HG02763 (cell line): ENCODE results near the gene DTNB.
"Not testable (repeated sequence)": the region's sequence is repeated elsewhere in the genome, so short reads cannot be mapped to it uniquely, and the experiment has no call there.

Experiments
- ATAC-seq: cut with Tn5 transposase; IDR thresholded peaks from one replicate; pipeline ENCODE4 v1.9.1; 2021; ENCODE audit warnings: mild to moderate bottlenecking, moderate library complexity; ENCODE audit not compliant: unreplicated experiment

DTNB gene

GRCh38 chr2:25684577-25685473 lies 11.4 kb upstream of the DTNB start:
- no peak for ATAC-seq

DNA sequence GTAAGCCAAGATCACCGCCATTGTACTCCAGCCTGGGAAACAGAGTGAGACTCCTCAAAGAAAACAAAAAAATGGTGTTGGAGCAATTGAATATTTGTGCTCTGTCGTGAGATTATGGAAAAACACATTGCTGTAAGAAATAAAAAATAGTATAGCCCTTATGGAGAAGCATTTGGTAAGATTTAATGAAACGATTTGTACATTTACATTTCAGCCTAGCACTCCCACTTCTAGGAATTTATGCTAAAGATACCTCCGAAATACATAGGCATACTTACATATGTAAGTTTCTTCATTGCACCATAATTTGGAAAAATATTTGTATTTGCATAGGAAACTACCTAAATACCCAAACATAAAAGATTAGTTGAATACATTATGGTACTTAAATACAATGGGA lies 8.7 kb upstream of the DTNB start:
- no peak for ATAC-seq

DNA sequence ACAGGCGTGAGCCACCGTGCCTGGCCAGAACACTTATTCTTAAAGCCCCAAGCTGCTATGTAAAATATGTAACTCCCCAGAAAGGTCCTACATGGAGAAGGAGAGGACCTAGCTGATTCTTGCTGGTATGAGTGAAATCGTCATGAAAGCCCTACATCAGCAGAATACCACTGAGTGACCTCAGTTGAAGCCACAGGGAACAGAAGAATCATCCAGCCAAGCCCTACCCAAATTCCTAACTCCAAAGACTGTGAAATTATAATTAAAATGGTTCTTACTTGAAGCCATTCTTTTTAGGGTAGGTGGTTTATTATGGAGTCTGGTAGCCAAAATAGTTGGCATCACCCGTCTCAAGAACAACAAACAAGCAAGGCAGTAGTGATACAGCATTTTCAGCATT lies 4.5 kb upstream of the DTNB start:
- no peak for ATAC-seq

DNA sequence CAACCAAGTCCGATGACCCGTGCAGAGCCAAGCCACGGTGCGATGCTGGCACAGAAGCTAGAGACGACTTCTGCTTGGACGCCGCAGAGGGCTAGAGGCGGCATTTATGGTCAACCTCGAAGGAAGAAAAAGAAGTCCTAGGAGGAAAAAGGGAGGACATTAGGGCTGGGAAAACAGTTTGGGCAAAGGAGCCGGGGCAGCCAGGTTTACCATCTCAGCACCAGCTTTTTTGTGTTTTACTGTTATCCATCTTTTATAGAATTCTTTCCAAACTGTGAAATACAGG lies 643 bp upstream of the DTNB start:
- ATAC-seq: no peak

- peak; percentile 38 for ATAC-seq
Measured at GRCh38 chr2:25672494-25673299, 680 bp downstream of the DTNB start.

- ATAC-seq: no peak
Measured at GRCh38 chr2:25671622-25672021, 1.8 kb downstream of the DTNB start.

GRCh38 chr2:25669520-25669919 lies 3.9 kb downstream of the DTNB start:
- ATAC-seq: no peak

GRCh38 chr2:25666218-25666617 lies 7.2 kb downstream of the DTNB start:
- no peak for ATAC-seq

DNA sequence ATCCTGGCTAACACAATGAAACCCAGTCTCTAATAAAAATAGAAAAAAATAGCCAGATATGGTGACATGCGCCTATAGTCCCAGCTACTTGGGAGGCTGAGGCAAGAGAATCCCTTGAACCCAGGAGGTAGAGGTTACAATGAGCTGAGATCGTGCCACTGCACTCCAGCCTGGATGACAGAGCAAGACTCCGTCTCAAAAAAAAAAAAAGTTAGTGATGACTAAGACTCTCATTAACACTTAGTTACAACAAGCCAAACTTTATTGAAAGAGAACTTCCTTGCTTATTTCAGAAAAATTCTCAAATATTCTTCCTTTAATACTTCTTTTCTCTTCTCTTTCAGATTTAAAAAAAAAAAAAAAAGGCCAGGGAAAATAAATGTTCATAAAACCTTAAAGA lies 7.9 kb downstream of the DTNB start:
- not testable (repeated sequence) for ATAC-seq

DNA sequence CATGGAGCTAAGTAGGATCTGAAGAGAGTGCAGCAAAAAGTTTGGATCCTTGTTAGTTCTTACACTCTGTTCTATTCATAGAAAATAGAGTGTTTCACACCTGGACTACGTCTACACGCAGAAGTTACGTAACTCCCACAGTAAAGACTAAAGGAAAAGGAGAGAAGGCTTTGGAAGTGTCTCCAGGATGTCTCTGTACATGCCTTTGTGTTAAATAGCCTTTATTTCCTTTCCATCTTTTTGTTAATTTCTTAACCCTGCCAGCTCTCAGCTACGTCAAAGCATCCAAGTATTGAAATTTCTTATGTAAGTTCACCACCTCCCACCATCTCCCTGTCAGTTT lies 8.4 kb downstream of the DTNB start:
- ATAC-seq: no peak

DNA sequence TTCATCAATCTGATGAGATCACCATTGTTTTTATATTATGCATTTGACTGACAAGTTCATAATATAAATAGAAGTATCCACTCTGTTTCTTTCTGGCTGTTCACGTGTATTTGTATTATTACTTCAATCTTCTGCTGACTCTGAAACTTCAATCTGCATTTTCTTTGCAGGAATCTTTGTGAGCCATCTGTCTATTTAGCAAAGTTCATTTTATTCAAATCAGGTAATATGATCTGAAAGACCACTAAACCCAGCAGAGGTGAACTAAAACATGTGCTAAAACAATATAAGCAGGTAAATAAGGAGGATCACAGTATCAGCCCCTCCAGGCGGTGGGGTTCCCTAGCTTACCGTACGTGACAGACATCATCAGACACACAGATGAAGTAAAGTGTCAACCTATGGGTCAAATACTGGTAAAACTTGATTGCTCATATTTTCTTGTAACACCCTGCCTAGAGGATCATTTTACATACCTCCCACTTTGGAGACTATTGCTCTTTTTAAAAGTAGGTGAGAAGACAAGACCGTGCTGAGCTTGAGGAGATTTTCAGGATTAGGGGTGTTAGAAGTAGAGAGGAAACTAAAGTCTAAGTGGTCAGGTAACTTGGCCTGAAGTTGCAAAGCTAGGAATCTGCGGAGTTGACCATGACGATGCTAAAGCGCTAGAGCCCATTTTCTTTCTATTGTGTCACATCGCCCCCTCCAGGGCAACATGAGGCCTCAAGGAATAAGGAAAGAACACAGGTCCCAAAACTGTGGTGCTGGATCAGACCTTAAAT lies 9.0 kb downstream of the DTNB start:
- ATAC-seq: no peak

- no peak for ATAC-seq
Measured at GRCh38 chr2:25655316-25655715, 18.1 kb downstream of the DTNB start.

- no peak for ATAC-seq
Measured at GRCh38 chr2:25654801-25655200, 18.6 kb downstream of the DTNB start.

DNA sequence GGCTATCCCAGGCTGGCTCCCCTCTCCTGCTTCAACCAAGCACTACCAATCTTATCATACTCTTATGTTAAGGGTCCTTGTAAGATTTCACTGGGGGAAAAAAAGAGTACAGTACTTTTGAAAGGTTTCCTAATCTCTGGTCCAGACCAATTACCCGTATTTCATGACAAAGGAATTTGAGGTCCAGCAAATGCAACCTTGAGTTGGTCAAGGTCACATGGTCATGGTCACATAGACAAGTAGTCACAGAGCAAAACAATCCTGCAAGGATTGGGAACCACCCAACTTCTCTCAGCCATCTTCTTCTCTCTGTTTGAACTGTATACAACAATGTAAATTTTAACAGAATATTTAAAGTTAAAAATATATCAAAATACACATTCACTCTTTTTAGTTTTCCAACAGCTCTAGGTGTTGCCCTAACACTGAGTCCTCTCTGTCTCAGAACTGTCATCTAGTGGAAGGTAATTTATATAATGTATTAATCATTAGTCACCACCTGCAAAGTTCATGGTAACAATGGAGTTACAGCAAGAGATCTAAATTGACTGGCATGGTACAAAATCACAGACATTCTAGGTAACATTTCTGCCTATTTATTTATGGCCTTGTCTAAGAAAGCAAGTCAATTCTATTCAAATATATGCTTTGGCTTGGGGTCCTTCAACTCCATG lies 21.5 kb downstream of the DTNB start:
- no peak for ATAC-seq

DNA sequence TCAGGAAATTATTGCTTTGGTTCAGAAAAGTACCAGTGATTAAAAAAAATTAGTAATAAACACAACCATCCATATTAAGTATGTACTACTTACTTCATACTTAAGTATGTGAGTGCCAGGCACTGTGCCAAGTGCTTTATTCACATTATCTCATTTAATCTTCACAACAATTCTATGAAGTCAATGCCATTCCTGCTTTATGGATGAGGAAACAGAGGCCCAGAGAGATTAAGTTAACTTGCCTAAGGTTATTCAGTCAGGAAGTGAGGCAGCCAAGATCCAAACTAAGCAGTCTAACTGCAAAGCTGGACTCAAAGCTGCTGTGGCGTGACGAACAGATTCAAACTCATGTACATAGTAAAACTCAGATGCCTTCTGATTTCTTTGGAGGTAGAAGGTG lies 22.3 kb downstream of the DTNB start:
- ATAC-seq: no peak

GRCh38 chr2:25650256-25650655 lies 23.1 kb downstream of the DTNB start:
- no peak for ATAC-seq

DNA sequence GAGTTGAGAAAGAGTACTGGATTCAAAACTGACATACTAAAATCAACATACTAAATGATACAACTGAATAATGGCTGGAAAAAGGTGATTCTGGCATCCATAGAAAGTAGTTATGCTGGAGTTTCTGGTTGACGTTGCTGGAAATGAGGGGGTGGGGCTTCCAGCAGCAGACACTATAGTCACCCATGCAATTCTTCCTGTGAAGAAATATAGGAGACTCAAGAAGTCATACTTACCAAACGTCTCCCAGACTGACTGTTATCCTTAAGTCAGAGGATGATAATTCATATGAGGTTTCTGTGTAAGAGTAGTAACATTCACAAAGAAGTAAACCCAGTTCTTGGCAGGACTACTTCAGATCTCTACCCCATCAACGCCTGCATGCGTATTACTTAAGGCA lies 23.6 kb downstream of the DTNB start:
- no peak for ATAC-seq

DNA sequence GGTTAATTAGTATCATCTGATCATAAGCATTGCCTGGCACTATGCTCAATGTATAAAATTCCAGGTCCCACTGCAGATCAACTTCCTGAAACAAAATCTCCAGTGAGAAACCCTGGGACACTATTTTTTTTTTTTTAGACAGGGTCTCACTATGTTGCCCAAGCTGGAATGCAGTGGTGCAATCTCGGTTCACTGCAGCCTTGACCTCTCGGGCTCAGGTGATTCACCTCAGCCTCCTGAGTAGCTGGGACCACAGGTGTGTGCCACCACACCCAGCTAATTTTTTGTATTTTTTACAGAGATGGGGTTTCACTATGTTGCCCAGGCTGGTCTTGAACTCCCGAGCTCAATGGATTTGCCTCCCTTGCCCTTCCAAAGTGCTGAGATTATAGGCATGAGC lies 31.1 kb downstream of the DTNB start:
- ATAC-seq: no peak

DNA sequence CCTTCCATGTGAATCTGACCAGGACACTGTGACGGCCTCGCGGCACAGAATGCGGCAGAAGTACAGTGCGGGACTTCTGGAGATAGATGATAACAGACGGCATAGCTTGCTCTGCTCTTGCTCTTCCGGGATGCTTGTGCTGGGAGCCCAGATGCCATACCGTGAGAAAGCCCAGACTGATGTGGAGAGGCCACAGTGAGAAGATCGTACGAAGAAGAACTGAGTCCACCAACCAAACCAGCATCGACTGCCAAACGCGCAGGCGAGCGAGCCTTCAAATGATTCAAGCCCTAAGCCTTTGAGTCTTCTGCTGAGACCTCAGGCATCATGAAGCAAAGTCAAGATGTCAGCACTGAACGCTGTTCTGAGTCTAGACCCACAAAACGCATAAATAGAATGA lies 33.7 kb downstream of the DTNB start:
- no peak for ATAC-seq

DNA sequence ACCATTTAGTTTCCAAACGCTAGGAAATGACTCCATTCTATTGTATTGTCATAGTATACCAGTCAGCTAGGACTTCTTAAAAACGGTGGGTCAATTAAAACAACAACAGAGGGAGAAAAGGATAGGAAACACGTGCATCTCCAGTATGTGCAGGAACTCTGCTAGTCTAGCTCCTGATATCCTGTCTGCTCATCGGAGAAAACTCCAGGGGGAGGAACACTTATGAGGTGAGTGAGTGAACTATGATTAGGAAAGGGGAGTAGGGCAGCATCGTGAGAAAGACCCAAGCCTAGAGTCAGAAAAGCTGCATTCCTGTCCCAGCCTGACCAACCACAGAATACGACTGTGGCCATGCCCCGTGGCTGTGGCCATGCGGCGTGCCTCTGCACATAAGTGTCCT lies 34.2 kb downstream of the DTNB start:
- ATAC-seq: no peak

DNA sequence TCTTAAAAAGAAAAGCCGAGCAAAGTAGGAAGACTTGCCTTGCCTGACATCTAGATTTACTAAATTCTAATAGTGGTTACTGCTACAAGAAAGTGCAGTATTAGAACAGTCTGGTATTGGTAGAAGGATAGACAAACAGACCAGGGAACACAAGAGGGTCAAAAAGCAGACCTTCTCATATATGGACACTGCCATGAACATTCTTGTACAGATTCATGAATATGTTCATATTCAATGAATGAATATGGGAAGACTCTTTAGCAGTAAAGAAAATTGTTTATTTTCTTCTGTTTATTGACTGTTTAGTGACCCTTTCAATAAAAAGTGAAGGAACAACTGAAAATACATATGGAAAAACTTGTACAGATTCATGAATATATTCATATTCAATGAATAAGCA lies 37.6 kb downstream of the DTNB start:
- ATAC-seq: no peak
